NCI-H1105 treated with DMSO at 0.1 percent for 48 hours (cell line): ENCODE results near the gene PLXDC1.
A peak's percentile ranks its signal among the peaks of the same experiment; 100 is the strongest.

ENCODE experiments used
- DNase-seq: peaks from one replicate; lab custom pipeline; 2025; lab: John Stamatoyannopoulos, UW

PLXDC1 gene

GRCh38 chr17:39096508-39097149 is 54.8 kb downstream of the PLXDC1 start:
- no peak for DNase-seq

GRCh38 chr17:39095309-39095686 is 56.1 kb downstream of the PLXDC1 start:
- DNase-seq, result no peak

DNA sequence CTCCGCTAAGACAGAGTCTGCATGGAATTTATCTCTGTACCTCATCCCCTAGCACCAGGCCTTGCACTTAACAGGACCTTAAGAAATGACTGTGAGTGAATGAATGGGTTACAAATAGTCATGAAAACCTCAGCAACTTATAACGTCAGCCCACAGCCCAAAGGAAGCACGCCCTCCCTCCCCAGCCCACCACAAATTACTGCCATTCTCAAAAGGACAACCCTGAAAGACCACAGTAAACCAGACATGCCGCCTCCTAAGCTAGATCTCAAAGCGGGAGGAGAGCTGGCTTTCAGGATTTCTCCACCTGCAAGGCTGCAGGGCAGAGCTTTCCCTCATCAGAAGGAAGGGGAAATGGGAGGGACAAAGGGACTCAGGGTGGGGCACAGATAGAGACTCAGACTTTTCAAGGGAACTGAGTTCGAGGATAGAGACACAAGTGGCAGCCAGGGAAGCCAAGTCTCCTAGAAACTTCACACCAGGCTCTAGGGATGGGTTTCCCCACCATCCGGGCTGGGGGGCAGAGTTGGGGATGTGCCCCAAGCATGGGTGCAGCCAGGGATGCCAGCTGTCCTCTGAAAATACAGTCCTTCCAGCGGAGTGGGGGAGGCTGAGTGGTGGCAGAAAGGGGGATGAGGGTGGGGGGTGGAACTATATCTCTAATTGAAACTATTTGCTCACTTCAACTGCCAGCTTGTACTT is 56.7 kb downstream of the PLXDC1 start:
- no peak for DNase-seq

GRCh38 chr17:39092692-39093230 is 58.7 kb downstream of the PLXDC1 start:
- no peak for DNase-seq

DNA sequence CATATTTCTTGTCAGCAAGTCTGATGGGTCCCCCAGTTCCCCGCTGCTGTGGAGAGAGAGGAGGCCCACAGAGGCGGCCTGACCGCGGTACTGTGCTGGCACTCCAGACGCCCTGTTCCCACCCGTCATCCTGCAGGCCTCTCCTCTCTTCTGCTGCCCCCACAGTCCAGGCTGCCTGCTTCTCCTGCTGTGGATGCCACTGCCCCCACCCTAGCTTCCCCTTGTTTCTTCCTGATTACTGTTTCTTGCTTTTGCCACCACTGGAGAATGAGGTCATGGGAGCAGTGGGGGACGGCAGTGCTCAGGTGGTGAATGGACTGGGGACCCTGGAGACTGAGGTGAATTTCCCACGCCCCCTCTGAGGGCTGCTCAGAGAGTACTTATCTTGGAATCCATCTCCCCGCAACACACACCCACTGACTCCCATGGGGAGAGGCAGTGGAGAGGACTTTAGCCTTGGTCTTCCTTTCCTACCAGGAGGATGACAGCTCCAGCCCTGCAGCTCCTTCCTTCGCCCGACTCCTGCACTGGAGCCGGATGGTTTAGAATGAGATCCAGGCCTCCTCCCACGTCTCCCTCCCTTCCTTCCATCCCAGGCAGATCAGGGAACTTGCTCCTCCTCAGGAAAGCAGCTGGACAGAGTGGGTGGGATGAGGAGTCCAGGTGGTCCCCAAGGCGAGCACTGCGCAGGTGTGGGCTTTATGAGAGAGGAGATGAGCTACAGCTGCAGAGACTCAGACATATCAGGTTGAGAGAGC is 60.4 kb downstream of the PLXDC1 start:
- DNase-seq, result no peak

DNA sequence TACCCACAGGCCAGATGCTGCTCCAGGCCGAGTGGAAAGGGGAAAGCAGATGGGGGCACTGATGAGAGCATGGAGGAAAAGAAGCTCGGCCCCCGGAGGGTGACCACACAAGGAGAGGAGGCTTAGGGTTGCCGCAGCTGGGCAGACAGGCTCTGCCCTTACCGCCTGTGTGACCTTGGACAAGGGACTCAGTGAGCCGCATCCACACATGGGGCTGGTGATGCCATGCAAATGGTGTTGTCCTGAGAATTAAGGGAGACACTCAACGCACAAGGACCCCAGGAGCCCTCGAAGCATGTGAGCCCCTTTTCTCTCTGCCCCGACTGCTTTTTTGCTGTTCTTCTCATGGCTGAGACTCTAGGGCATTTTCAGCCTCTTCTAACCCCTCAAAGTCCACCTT is 61.0 kb downstream of the PLXDC1 start:
- DNase-seq, result no peak

- no peak for DNase-seq
Observed at GRCh38 chr17:39084558-39084957, 66.9 kb downstream of the PLXDC1 start.

DNA sequence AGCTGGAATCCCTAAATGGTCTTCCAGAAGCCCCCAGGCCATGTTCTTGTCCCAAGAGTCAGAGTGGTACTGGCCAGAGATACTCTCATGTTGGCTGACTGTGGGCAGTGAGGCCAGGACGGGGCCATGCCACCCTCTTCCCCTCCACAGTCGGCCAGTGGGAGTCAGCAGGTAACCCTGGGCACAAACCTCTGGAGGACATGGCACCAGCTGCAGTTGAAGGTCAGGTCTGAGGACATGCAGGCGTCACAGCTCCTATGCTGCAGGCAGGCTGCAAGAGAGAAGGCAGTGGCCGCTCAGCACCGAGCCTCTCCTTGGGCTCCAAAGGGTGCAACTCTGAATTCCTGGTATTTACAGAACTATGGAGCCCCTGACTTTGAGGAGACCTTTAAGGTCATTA is 68.2 kb downstream of the PLXDC1 start:
- DNase-seq, result no peak

DNA sequence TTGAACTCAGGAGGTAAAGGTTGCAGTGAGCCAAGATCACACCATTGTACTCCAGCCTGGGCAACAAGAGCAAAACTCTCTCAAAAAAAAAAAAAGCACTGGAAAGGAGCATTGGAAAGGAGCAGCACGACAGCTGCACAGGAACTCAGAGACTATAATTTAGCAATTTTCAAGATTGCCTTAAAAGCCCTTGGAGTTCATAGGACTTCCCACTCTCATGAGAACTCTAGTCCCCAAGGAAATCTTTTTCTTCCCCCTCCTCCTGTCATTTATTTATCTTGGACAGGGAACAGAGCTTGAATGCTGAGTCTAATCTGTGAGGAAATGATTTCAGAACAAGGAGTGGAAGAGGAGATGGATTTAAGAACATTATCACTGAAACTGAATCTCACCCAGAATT is 69.0 kb downstream of the PLXDC1 start:
- DNase-seq, result no peak

- DNase-seq, result no peak
Observed at GRCh38 chr17:39081851-39082250, 69.6 kb downstream of the PLXDC1 start.

- DNase-seq, result no peak
Observed at GRCh38 chr17:39080421-39081078, 70.9 kb downstream of the PLXDC1 start.

DNA sequence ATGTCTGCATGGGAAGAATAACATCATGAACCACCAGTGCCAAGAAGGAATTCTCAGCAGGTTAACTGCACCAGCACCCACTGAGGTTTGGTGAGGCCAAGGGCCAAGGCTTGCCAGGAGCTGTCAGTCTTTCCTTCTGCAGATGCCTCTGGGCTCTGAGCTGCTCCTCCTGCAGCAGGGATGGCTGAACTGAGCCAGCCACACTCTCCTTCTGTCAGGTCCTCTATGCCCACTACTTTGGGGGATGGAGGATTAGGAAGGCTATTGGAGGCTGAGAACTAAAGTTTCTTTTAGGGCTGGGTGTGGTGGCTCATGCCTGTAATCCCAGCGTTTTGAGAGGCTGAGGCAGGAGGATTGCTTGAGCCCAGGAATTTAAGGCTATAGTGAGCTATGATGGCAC is 71.6 kb downstream of the PLXDC1 start:
- DNase-seq, result no peak

DNA sequence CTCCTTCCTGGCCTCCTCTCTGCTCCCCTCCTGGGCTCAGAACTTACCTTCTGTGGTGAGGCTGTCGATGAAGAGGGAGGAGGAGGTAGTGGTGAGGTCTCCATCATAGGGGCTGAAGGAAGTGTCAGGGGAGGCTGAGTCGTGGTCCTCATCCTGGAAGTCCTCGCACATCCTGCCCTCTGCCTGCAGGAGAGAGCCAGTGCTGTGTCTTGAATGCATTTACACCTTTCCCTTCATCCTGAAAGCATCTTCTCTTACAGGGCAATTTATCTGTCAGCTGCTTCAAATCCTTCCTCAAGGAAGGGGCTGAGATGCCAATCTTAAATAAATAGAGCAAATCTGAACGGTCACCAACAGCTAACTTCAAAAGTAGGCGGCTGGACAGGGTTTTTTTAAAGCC is 73.6 kb downstream of the PLXDC1 start:
- no peak for DNase-seq

DNA sequence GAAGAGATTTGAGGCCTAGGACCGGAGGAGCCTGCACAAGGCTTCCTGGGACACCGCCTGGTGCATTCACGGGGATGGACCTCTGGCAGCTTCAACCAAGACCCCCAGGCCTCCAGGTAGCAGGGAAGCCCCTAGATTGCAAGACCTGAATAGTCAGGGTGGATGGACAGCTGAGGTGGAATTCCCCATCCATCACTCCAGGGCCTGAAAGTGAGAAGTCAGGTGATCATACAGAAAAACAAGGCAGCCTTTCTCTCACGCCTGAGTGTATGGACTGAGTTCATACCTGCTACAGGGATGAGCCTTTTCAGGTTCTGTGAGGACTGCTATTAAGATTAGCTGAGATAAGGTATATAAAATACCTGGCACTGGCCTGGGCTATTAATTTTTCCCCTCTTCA is 74.2 kb downstream of the PLXDC1 start:
- no peak for DNase-seq

- DNase-seq, result no peak
Observed at GRCh38 chr17:39074676-39075075, 76.8 kb downstream of the PLXDC1 start.

GRCh38 chr17:39073916-39074315 is 77.5 kb downstream of the PLXDC1 start:
- DNase-seq, result peak; percentile 39

DNA sequence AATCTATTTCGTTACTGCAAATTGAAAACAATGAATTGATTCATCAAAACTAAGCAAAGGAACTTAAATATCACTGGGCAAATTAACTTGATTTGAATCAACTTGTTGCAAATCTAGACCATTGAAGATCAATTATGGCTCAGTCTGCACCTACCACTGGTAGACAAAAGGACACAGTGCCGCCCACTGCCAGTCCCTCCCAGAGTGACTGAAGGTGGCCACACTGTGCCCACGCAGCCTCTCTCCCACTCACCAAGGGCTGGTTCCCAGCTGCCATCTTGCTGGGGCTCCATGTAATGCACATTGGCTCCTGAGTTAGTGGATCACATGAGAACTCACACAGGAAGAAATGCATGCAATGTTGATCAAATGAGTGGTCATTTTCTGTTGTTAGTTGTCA is 78.1 kb downstream of the PLXDC1 start:
- no peak for DNase-seq

DNA sequence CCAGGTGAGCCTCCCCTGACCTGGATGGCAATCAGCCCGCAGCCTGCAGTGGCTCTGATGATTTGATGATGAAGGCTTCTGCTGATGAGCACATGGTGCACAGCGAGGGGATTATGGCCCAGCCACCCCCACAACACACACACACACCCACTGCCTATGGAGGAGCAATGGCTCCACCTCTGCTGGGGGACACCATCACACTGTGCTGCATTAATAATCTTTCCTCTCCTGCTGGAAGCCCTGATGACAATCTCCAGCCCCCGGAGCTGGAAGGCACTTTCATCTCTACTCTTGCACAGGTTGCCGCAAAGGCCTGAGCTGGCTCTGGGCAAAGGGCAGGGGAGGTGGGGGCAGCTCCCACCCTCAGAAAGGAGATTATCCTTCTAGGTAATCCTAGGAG is 79.9 kb downstream of the PLXDC1 start:
- no peak for DNase-seq

- DNase-seq, result peak; percentile 35
Observed at GRCh38 chr17:39069114-39069756, 82.2 kb downstream of the PLXDC1 start.

DNA sequence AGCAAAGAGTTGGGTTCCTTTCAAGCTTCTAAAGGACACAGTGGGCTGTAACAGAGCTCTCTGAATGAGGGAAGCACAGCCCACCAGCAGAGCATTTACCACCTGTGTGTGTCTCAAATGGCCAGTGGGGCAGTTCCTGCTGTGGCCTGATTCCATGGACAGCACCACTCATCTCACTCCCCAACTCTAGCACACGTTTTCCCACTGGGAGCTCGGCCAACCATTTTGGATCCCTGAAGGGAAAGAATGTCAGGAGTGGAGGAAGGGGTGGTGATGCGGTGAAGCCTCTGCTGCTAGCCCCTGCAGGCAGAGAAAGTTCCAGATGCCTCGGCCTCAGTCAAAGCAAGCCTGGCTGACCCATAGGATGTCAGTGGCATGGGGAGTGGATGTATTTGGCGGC is 86.6 kb downstream of the PLXDC1 start:
- DNase-seq, result no peak

GRCh38 chr17:39064374-39064773 is 87.1 kb downstream of the PLXDC1 start:
- no peak for DNase-seq

DNA sequence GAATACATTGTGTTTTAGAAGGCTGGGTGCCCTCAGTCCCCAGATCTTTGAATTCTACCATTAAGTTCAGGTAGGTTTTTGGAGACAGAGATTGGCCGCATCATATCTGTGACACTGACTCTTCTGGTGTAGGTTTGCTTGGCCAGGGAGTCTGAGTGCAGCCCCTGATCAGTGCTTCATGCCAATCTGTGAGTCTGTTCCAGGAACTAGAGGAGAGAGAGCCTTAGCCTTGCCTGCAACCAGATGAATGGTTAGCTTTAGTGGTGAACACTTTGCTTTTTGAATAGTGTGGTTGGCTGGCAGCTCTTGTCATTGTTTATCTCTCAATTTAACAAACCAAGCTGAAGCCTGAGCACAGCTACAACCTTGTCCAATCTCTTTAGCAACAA is 87.8 kb downstream of the PLXDC1 start:
- DNase-seq, result no peak
